GM23338 (cell line): ENCODE data around the gene MTAP.

Source experiments
- CREB1 ChIP-seq: fragments of 250-450 bp; sonication (Bioruptor Pico); IDR thresholded peaks from 2 replicates; pipeline ENCODE4 v1.5.0; 2020; ENCODE audit warnings: low read depth, mild to moderate bottlenecking, moderate library complexity
- CTCF ChIP-seq, 2 experiments: fragments of 200-600 bp in 1 of 2; sonication (generic) in 1 of 2; conservative IDR thresholded peaks; 2 replicates each; pipeline versions ENCODE4 v1.5.1 to v1.6.1; 2016 to 2017; ENCODE audit warnings: antibody characterized with exemption in 2 of 2, low read depth in 2 of 2, mild to moderate bottlenecking in 2 of 2, moderate library complexity in 1 of 2
- EZH2 ChIP-seq: fragments of 200-600 bp; sonication (generic); IDR thresholded peaks from one replicate; pipeline ENCODE4 v1.8.0; 2017; ENCODE audit warnings: antibody characterized with exemption, mild to moderate bottlenecking, low read depth; ENCODE audit not compliant: unreplicated experiment
- EZH2phosphoT487 ChIP-seq: fragments of 200-600 bp; sonication (generic); IDR thresholded peaks from one replicate; pipeline ENCODE4 v1.8.1; 2018; ENCODE audit warnings: antibody characterized with exemption; ENCODE audit not compliant: unreplicated experiment
- POLR2AphosphoS5 ChIP-seq: IDR thresholded peaks from 2 replicates; pipeline ENCODE4 v1.6.1; 2016; ENCODE audit warnings: antibody characterized with exemption, low read depth
- REST ChIP-seq: IDR thresholded peaks from one replicate; pipeline ENCODE4 v1.6.1; 2018; ENCODE audit warnings: antibody characterized with exemption; ENCODE audit not compliant: unreplicated experiment
- ZNF331 ChIP-seq: fragments of 250-450 bp; sonication (Bioruptor Pico); IDR thresholded peaks from 2 replicates; pipeline ENCODE4 v1.5.0; 2020; ENCODE audit warnings: low read depth, mild to moderate bottlenecking, moderate library complexity

- TF ChIP-seq CTCF (conservative IDR thresholded peaks at IDR 0.05; ENCODE audit: low read depth in 2 of 2): no peak
- no peak for TF ChIP-seq EZH2
- no peak for TF ChIP-seq REST
- TF ChIP-seq EZH2phosphoT487: no peak
- no peak for TF ChIP-seq ZNF331 (CRISPR knock-in tag)
- no peak for TF ChIP-seq POLR2AphosphoS5
- no peak for TF ChIP-seq CREB1 (CRISPR knock-in tag)
These were observed 35.1 kb downstream of the MTAP start for GRCh38 chr9:21837501-21837900.
